Subcutaneous adipose tissue (tissue), 4 donors: ENCODE measurements around the gene HDAC7. TPM values are rescaled to one million over a fixed set of nuclear protein-coding genes. Genes with fewer than 3 reads are reported as not detected.

Experiments used
- total RNA-seq, 4 donors: library from RNA; depleted of rRNA; stranded (reverse); fragments of >200 nt; gene quantifications; one replicate each; pipeline ENCODE4 v1.1.0, GENCODE V29; 2016
- TF ChIP-seq, protein P1 (sequence below): fragments of 450-650 bp; IDR thresholded peaks from one replicate; pipeline ENCODE4 v1.5.1; 2016; ENCODE audit warnings: low read depth, mild to moderate bottlenecking, control low read depth, antibody characterized with exemption, moderate library complexity

HDAC7 gene
- total RNA-seq, 4 donors from 2014 or later = 25.8 to 72.9 (median 43.0) TPM

DNA sequence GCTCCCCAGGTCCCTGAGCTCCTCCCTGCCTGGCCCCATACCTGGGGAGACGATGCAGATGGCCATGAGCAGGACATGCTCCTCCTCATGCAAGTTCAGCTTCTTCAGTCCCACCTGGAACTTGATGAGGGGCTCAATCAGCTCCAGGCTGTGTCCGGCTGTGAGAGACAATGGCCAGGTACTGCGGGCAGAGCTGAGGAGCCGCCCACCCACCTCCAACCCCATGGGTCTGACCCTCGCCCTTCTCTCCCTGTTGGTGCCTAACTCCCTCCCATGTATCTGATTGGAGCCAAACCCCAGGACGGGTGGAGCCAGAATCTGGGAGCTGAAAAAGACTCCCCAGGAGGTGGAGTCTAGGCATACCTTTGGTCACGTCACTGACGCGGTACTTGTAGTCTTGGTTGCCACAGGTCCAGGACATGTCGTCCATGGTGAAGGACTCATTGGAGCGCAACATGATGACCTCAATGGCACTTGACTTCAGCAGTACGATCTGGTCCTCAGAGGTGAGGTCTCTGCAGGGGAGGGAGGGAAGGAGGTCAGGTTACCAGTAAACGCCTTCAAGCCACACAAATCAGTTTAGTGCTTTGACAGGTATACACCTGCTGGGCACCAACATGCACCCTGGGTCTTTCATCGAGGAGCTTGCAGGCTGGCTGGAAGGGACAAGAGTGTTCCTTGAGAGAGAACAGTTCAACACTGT is 26.7 kb upstream of the HDAC7 start:
- TF ChIP-seq, protein P1, sequence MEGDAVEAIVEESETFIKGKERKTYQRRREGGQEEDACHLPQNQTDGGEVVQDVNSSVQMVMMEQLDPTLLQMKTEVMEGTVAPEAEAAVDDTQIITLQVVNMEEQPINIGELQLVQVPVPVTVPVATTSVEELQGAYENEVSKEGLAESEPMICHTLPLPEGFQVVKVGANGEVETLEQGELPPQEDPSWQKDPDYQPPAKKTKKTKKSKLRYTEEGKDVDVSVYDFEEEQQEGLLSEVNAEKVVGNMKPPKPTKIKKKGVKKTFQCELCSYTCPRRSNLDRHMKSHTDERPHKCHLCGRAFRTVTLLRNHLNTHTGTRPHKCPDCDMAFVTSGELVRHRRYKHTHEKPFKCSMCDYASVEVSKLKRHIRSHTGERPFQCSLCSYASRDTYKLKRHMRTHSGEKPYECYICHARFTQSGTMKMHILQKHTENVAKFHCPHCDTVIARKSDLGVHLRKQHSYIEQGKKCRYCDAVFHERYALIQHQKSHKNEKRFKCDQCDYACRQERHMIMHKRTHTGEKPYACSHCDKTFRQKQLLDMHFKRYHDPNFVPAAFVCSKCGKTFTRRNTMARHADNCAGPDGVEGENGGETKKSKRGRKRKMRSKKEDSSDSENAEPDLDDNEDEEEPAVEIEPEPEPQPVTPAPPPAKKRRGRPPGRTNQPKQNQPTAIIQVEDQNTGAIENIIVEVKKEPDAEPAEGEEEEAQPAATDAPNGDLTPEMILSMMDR = no peak

DNA sequence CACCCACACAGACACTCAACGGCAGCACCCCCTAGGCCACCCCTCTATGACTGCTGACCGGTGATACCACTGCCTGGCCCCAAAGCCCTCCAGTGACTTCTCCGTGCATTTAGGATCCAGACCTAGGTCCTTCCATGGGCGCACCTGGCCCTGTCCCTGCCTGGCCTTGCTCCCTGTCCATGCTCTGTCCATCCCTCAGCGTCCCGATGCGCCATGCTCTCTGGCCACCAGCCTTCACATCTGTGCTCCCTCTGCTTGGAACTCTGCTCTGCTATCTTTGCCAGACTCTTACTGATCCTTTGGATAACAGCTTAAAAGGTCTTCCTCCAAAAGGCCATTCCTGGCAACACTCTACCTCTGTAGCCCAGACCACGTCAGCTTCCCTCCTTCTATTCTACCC is 25.4 kb upstream of the HDAC7 start:
- TF ChIP-seq, protein P1 = no peak

DNA sequence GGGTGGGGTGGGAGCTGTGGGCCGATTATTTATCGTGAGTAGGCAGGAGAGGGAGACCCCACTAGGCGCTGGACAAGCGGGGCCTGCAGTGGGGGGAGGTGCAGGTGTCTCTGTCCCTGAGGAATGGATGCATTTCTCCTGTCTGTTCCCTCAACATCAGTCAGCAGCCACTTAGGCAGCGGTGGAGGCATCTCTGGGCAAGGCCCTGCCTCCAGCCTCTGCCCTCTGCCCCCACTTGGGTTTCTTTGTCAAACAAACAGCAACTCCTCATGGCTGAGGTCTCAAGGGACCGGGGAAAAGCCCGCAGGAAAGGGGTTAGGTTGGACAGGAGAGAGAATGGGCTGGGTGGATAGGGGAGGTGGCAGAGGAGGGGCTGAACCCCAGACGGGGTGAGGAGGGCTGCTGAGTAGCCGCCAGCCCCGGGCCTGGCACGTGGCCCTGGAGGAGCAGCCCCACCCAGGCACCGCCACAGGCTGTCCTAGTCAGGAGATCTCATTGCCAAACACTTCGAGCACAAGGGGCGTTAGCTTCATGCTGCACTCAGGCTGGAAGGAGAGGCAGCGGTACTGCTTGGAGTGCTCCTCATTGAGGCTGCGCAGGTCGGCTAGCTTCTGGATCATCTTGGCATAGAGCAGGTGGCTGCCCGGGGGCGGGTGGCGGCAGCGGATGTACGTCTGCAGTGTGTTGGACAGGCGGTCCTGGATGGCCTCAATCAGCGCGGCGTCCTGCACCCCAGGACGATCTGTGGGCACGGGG is 24.7 kb upstream of the HDAC7 start:
- TF ChIP-seq, protein P1 = no peak

DNA sequence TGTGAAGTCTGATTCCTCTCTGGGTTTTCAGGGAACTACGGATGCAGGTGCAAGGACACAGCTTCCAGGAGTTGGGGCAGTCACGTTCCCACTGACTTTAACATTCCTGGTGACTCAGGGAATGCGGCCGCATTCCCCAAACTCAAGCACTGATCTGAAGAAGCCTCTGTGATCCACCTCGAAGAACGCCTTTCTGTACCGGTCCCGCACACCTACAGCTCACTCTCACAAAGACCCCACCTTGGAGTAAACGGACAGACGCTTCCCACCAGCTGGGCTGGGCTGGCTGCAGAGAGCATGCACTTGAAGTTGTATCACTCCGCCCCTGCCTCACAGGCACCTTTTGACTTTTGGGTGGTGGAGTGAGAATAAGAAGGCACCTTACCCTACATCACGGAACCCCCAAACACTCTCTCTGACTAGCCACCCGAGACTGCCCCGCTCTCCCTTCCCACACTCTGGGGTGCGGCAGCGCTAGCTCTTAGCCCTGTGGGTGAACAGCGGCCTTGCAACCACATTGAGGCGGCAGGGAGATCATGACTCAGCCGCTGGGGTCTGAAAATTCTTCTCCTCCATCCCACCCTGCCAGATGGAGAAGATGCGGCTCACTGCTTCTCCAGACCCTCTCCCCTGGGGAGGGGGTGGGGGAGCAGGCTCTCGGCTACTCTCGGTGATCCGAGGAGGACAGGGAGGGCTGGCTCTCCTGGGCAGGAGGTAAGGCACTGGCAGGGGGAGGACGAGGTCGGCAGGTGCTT is 23.7 kb upstream of the HDAC7 start:
- TF ChIP-seq, protein P1 = no peak

DNA sequence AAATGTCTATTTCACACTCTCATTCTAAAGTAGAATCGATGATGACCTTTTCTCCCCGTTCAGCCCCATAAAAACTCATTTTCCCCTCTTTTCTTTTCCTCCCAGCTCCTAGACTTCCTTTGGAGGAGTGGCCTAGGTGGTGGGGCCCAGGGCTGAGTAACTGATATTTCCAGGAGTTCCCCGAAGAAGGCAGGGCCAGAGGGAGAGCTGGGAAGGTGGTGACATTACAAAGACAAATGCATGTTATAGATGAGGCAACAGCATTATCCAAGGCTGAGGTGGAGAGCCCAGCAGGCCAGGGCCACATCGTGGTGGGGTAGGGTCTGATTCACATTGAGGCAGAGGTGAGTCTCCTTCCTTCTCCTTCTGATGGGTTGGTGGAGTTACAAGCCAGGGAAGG is 22.2 kb upstream of the HDAC7 start:
- TF ChIP-seq, protein P1 = no peak

DNA sequence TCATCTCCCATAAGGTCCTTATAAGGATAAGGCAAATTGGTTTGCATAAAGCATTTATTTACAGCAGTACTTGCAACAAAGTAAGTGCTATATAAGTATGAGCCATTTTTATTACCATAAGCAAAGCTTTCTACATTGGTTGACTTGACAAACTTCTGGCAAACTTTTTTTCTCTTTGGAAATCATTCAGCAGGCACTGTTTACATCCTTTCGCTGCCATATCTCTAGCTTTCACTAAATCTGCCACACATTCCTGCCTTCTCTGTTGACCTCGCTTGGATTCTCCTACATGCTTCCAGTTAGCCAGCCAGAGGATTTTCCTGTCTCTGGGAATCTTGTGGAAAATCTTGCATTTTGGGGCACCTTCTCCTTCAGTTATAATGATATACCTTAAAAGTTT is 21.8 kb upstream of the HDAC7 start:
- TF ChIP-seq, protein P1 = no peak

DNA sequence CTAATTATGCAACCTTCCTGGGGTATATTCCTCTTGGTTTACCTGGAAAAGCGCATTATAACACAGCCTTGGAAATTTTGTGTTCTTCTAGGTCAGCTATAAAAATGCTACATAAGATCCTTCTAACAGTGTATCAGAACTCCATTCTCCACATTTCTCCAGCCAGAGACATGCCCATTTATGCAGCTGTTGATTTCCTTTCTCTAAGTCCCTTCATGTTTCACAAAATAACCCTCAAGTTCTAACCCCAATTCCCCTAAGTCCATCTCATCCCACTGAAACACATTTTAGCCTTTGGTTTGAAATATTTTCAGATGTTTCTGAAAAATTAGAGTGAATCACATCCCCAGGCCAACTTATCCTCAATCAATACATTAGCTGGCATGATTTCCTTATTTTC is 20.9 kb upstream of the HDAC7 start:
- TF ChIP-seq, protein P1 = no peak
